Measurements from ENCODE around the gene BCAP29. TPM values are rescaled to one million over a fixed set of nuclear protein-coding genes. Genes with fewer than 3 reads are reported as not detected.
A peak's percentile ranks its signal among the peaks of the same experiment; 100 is the strongest.
"Not testable (repeated sequence)": the region's sequence is repeated elsewhere in the genome, so short reads cannot be mapped to it uniquely, and the experiment has no call there.

BCAP29 gene, protein sequence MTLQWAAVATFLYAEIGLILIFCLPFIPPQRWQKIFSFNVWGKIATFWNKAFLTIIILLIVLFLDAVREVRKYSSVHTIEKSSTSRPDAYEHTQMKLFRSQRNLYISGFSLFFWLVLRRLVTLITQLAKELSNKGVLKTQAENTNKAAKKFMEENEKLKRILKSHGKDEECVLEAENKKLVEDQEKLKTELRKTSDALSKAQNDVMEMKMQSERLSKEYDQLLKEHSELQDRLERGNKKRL
- 10 to 100 TPM; 23.8 to 25.7 TPM for total RNA-seq

DNA sequence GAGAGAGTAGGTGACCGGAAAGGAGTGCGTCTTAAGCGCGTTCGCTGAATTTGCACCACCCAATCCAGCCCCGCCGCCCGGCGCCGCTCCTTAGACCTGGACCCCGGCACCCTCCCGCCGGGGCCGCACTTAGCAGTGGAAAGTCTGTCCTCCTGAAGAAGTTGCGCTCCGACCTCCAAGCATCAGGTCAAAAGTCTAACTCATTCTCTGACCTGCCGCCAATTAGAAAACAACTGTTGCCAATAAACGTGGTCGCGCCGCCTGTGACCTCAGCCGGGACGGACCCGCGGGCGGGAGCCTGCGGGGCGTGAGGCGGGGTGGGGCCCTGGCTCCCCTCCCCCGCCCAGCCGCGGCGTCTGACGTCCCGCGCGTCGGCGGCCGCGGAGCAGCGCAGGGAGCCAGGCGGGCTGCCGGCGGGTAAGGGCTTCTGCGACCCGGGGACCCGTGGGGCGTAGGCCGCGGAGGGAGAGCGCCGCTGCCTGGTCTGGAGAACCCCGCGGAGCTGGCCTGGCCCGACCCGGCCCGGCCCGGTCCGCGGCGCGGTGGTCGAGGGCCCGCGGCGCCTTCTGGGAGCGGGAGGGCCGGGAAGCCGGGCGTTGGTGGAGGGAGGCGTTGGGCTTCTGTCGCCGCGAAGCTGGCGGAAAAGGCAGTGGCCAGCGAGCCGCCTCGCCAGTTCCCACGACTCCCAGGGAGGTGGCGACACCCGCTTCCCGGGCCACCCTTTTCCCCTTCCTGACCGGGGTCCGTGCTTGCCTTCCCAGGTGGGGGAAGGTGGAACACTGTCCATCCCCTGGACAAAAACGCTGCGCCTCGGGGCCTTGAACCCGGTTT is at the start of gene BCAP29:
TSS of gene BCAP29 (plus strand) at position 362 of the 831 bp plus-strand sequence. CDS start 527 bp downstream, outside the sequence.
- peaks cover 17% of the 10 kb centered on the region for H3K4me1 Mint-ChIP-seq
- peak; percentile 82 for DNase-seq
- H3K27me3 Mint-ChIP-seq: no peaks in the 10 kb centered on the region
- peak within 1 kb of the TSS; percentile 85 for H3K27ac Mint-ChIP-seq
- peak within 1 kb of the TSS; percentile 88 for H3K4me3 Mint-ChIP-seq
- no peaks in the 10 kb centered on the region for H3K9me3 Mint-ChIP-seq
- peaks cover 14% of the 10 kb centered on the region for H3K36me3 Mint-ChIP-seq

DNA sequence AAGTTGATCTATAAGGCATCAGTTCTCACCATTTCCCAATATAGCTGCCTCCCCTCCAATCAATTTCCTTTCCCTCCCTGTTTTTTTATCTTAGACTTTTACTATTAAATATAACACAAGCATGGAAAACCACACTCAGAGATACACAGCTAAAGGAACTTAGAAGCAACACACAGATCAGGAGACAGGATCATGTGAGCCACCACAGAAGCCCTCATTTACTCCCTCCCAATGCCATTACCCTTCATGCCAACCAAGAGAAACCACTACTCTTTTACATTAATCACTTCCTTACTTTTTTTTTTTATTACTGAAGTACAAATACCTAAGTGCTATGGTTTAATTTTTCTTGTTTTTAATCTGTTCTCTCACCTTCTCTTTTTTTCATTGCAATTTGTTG is 49.3 kb upstream of the BCAP29 start:
- Mint-ChIP-seq H3K4me3 (no peak overlapping the region), H3K9me3 (peaks cover 9% of the 10 kb centered on the region), H3K27ac (no peak overlapping the region), H3K36me3 (peaks cover 51% of the 10 kb centered on the region), H3K4me1 (peaks cover 29% of the 10 kb centered on the region), H3K27me3 (no peaks in the 10 kb centered on the region)
- DNase-seq: no peak

DNA sequence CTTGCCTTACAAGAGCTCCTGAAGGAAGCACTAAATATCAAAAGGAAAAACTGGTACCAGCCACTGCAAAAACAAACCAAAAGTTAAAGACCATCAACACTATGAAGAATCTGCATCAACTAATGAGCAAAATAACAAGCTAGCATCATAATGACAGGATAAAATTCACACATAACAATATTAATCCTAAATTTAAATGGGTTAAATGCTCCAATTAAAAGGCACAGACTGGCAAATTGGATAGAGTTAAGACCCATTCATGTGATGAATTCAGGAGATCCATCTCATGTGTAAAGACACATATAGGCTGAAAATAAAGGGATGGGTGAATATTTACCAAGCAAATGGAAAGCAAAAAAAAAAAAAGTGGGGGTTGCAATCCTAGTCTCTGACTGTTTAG is 45.9 kb upstream of the BCAP29 start:
- Mint-ChIP-seq H3K27me3 (no peaks in the 10 kb centered on the region), H3K4me3 (no peak overlapping the region), H3K36me3 (peaks cover 63% of the 10 kb centered on the region), H3K9me3 (peaks cover 19% of the 10 kb centered on the region), H3K4me1 (peaks cover 25% of the 10 kb centered on the region), H3K27ac (no peak overlapping the region)
- DNase-seq: no peak

DNA sequence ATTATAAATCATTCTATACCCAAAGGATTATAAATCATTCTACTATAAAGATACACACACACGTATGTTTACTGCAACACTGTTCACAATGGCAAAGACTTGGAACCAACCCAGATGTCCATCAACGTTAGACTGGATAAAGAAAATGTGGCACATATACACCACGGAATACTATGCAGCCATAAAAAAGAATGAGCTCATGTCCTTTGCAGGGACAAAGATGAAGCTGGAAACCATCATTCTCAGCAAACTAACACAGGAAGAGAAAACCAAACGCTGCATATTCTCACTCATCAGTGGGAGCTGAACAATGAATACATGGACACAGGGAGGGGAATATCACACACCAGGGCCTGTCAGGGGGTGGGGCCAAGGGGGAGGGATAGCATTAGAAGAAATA is 42.8 kb upstream of the BCAP29 start:
- not testable (repeated sequence) for DNase-seq, H3K4me3 Mint-ChIP-seq, H3K27ac Mint-ChIP-seq, H3K27me3 Mint-ChIP-seq
- H3K4me1 Mint-ChIP-seq: peaks cover 22% of the 10 kb centered on the region
- H3K36me3 Mint-ChIP-seq: peaks cover 58% of the 10 kb centered on the region
- peaks cover 19% of the 10 kb centered on the region for H3K9me3 Mint-ChIP-seq

DNA sequence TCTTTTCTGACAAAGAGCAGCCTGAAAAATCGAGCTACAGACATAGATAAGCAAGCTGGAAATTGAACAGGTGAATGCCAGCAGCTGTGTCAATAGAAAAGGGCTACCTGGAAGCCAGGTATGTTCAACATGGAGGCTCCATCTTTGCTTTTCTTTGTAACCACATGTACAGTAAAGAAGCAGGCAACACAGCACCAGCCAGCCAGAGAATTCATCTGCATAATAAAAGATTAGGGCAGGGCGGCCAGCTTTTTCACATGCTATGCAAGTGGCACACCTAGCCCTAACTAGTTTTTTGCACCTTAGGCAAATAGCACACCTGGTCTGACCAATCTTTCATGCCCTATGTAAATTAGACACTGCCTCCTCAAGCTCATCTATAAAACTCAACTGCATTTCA is 42.0 kb upstream of the BCAP29 start:
- no peaks in the 10 kb centered on the region for H3K27me3 Mint-ChIP-seq
- H3K27ac Mint-ChIP-seq: no peak overlapping the region
- H3K36me3 Mint-ChIP-seq: peaks cover 59% of the 10 kb centered on the region
- H3K4me1 Mint-ChIP-seq: peaks cover 19% of the 10 kb centered on the region
- DNase-seq: no peak
- no peak overlapping the region for H3K4me3 Mint-ChIP-seq
- H3K9me3 Mint-ChIP-seq: peaks cover 19% of the 10 kb centered on the region

DNA sequence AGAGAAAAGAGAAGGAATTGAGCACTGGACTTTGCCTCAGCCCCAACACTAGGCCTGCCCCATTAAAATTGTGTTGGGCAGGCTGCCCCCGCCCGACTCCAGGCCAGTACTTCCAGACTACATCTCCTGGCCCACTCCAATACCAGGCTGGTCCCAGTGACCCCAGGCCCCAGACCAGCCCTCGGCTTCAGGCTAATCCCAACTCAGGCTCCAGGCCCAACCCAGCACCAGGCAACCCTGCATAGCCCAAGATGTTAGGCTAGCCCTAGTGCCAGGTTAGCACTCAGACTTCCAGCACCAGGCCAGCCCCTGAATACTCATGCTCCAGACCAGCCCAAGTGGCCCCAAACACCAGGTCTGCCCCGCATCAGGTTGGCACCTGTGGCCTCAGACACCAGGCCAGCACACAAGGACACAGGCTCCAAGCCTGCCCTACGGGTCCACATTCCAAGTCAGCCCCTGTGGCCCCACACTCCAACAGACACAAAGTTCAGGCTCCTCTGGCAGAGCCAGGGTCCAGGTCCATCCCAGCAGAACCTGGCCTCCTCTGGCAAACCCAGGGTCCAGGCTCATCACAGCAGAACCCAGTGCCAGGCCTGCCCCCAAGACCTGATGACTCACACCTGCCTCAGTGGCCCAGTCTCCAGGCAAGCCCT is 36.6 kb upstream of the BCAP29 start:
- no peak for DNase-seq
- Mint-ChIP-seq H3K4me3 (no peak overlapping the region), H3K9me3 (peaks cover 14% of the 10 kb centered on the region), H3K27me3 (no peaks in the 10 kb centered on the region), H3K4me1 (peaks cover 3% of the 10 kb centered on the region), H3K27ac (no peak overlapping the region), H3K36me3 (peaks cover 54% of the 10 kb centered on the region)

DNA sequence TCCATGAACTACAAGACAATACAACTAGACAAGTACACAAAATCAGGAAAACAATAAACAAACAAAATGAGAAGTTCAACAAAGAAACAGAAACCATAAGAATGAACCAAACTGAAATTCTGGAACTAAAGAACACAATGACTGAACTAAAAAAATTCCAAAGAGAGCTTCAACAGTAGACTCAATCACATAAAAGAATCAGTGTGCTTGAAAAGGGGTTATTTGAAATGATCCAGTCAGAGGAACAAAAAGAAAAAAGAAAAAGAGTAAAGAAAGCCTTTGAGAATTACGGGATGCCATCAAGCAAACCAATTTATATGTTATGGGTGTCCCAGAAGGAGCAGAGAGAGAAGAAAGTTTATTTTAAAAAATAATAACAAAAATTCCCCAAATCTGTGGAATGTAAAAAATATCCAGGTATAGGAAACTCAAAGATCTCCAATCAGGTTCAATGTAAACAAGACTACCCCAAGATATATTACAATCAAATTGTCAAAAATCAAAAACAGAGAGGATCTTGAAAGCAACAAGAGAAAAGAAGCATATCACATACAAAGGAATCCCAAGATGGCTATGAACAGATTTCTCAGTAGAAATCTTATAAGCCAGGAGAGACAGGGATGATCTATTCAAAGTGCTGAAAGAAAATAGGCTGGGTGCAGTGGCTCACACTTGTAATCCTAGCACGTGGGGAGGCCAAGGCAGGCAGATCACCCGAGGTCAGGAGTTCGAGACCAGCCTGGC is 35.0 kb upstream of the BCAP29 start:
- H3K27ac Mint-ChIP-seq: no peak overlapping the region
- DNase-seq: no peak
- H3K27me3 Mint-ChIP-seq: no peaks in the 10 kb centered on the region
- no peak overlapping the region for H3K4me3 Mint-ChIP-seq
- peaks cover 15% of the 10 kb centered on the region for H3K9me3 Mint-ChIP-seq
- H3K36me3 Mint-ChIP-seq: peaks cover 60% of the 10 kb centered on the region
- H3K4me1 Mint-ChIP-seq: peaks cover 6% of the 10 kb centered on the region

DNA sequence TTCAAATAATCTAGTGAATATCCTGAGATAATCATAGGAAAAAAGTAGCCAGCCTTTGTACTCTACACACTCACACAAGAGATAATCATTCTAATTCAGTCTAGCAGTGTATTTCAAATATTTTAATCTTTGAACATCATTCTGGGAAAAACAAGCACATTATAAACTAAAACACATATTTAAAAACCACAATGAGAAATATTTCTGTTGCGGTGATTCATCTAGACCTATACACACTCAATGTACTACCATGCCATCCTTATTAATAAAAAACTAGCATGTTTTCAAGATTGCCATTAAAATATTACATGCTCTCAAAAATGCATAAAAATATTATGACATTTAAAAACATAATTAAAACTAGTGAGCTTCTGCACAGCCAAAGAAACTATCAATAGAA is 28.1 kb upstream of the BCAP29 start:
- Mint-ChIP-seq H3K4me3 (no peak overlapping the region), H3K27ac (no peak overlapping the region), H3K27me3 (no peaks in the 10 kb centered on the region), H3K9me3 (peaks cover 2% of the 10 kb centered on the region), H3K36me3 (peaks cover 61% of the 10 kb centered on the region), H3K4me1 (peaks cover 34% of the 10 kb centered on the region)
- DNase-seq: no peak

DNA sequence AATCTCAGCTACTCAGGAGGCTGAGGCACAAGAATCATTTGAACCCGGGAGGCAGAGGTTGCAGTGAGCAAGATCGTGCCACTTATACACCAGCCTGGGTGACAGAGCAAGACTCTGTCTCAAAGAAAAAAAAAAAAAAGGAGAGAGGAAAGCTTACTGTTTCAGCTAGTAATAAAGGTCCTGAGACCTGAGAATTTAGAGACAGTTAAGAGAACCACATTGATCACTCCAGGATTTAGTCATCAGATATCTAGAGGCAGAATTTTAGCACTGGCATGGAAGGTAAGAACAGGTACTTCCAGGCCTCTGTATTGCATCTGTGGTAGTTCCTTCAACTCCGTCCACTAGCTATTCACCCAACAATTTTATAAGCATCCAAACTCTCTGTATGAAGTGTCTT is 24.2 kb upstream of the BCAP29 start:
- Mint-ChIP-seq H3K36me3 (peaks cover 40% of the 10 kb centered on the region), H3K9me3 (no peaks in the 10 kb centered on the region), H3K4me1 (peaks cover 51% of the 10 kb centered on the region), H3K4me3 (no peak overlapping the region), H3K27ac (no peak overlapping the region), H3K27me3 (no peaks in the 10 kb centered on the region)
- no peak for DNase-seq

DNA sequence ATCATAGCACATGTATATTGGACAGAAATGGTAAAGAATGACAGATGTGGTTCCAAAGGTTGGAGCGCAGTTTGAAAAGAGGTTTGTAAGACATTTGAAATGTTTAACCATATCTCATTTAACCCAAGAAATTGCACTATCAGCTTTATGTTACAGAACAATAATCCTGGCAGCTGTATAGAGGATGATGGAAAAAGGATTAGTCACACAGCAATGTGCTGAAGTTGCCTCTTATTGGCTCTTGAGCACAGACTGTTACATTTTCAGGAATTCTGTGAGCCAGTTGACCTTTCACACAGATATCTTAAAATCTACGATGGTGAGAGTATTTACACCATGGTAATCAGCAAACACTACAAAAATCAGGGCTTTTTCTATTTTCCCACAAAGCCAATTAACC is 20.2 kb upstream of the BCAP29 start:
- peaks cover 55% of the 10 kb centered on the region for H3K4me1 Mint-ChIP-seq
- H3K36me3 Mint-ChIP-seq: peaks cover 25% of the 10 kb centered on the region
- no peaks in the 10 kb centered on the region for H3K9me3 Mint-ChIP-seq
- H3K4me3 Mint-ChIP-seq: no peak overlapping the region
- no peak for DNase-seq
- peak overlapping the region; percentile 74 for H3K27ac Mint-ChIP-seq
- no peaks in the 10 kb centered on the region for H3K27me3 Mint-ChIP-seq

DNA sequence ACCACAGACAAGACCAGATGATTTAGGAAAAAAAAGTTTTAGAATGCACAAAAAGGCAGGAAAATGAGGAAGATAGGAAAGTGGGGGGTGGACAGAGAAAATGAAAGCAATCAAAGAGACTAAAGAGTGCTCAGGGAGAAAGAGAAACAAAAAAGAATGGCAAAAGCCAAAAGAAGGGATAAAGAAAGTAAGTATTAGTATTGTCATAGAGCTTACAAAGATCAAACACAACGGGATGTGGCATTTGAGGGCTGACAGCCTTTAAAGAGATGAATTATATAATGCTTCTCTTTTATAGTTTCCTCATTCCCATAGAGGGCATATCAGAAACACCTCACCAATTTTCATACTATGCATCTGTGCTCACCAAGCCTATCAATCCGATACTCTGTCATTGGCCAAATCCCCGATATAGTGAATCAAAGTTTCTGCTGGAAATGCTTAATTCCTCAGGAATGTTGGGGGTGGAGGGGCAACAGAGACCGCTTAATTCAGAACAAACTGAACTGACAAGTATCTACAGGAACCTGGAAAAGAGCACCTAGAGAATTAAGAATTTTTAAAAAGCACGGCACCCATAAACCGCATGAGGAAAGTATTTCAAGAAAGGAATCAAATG is 19.0 kb upstream of the BCAP29 start:
- no peaks in the 10 kb centered on the region for H3K9me3 Mint-ChIP-seq
- H3K27ac Mint-ChIP-seq: peak overlapping the region; percentile 87
- H3K4me1 Mint-ChIP-seq: peaks cover 55% of the 10 kb centered on the region
- peaks cover 19% of the 10 kb centered on the region for H3K36me3 Mint-ChIP-seq
- H3K4me3 Mint-ChIP-seq: peak overlapping the region; percentile 68
- no peak for DNase-seq
- no peaks in the 10 kb centered on the region for H3K27me3 Mint-ChIP-seq

DNA sequence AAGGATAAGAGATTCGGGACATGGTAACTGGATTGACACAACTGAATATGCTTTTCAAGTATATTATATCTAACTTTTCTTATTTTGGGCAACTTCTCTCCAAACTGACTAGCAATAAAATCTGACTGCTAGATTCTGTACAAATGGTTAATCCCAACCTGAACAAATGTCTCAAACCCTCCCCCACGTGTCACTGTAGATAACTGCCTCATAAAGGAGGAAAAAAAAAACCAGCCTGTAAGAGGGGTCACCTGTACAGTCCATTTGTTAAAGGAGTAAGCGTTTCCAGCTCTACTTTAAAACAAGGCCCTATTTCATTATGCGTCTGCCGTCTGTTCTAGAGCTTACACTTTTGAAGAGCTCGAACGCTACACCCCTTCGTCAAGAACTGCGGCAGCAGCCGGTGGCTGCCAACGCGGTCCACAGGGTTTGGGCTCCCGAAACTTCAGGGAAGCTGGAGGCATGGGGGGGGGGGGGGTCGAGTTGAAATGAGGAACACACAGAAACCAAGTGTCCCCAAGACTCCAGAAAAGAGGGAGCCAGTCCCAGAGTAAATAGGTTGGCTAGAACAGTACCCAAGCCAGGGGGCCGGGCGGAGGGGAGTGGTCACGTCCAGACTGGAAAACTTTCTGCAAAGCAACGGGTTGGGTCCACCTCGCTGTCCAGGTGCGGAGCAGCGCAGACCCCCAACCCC is 16.8 kb upstream of the BCAP29 start:
- Mint-ChIP-seq H3K27me3 (no peaks in the 10 kb centered on the region), H3K4me1 (peaks cover 51% of the 10 kb centered on the region), H3K4me3 (peak overlapping the region; percentile 83), H3K27ac (peak overlapping the region; percentile 87), H3K9me3 (no peaks in the 10 kb centered on the region), H3K36me3 (peaks cover 15% of the 10 kb centered on the region)
- DNase-seq: no peak

DNA sequence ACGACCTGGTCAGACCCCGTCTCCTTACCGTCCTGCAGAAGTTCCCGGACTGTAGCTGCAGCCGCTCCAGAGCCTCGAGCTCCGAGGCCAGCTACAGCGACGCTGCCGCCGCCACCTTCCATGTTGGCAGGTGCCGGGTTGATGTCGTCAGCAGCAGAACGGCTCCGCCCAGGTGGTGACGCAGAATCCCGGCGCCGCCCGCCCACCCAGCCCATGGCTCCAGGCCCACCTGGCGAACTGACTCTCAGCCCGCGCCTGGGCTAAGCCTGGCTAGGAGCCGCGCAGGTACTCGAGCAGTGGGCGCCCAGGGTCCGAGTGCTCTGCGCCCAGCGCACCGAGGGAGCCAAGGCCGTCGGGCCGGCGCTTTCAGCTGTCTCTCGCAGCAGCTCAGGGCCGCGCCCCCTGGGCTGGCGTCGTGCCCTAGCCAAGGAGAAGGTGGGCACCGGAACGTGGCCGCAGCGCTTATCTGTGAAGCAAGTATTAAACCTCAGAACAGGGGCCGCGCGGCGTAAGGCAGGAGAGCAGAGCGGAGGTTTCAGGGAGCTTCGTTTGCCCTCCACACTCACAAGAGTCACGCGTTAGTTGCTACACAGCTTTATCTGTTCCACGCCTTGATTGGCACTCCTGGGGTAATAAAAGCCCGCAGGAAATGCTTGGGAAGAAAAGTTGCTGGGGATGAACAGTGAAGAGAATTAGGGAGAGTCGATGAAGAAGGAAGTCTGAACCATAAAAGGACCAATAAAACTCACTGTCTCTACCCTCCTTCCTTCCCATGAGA is 16.1 kb upstream of the BCAP29 start, which contains the start of the genes COG5 and DUS4L:
TSS of gene COG5 (minus strand) at position 146 of the 778 bp plus-strand sequence. CDS start at position 122, 24 bp downstream.
TSS of gene DUS4L (plus strand) at position 197 of the 778 bp plus-strand sequence. CDS start 3,100 bp downstream, outside the sequence.
- Mint-ChIP-seq H3K4me3 (peak within 1 kb of the TSS; percentile 83), H3K27me3 (no peaks in the 10 kb centered on the region), H3K36me3 (peaks cover 18% of the 10 kb centered on the region), H3K27ac (peak within 1 kb of the TSS; percentile 87), H3K9me3 (no peaks in the 10 kb centered on the region), H3K4me1 (peaks cover 51% of the 10 kb centered on the region)
- peak; percentile 87 for DNase-seq
